Stimulated activated CD8-positive, alpha-beta memory T cell treated with anti-CD3 and anti-CD28 coated beads, Interleukin-4, amount 100 ng/mL, for 4 hours (primary cell): Measurements from ENCODE around the gene MRPL12.

ENCODE experiments used
- DNase-seq, 2 donors: peaks; one replicate each; pipeline ENCODE4 v3.0.0-alpha.2; 2020; ENCODE audit warnings: low read depth in 2 of 2, low spot score in 1 of 2

The MRPL12 gene

DNA sequence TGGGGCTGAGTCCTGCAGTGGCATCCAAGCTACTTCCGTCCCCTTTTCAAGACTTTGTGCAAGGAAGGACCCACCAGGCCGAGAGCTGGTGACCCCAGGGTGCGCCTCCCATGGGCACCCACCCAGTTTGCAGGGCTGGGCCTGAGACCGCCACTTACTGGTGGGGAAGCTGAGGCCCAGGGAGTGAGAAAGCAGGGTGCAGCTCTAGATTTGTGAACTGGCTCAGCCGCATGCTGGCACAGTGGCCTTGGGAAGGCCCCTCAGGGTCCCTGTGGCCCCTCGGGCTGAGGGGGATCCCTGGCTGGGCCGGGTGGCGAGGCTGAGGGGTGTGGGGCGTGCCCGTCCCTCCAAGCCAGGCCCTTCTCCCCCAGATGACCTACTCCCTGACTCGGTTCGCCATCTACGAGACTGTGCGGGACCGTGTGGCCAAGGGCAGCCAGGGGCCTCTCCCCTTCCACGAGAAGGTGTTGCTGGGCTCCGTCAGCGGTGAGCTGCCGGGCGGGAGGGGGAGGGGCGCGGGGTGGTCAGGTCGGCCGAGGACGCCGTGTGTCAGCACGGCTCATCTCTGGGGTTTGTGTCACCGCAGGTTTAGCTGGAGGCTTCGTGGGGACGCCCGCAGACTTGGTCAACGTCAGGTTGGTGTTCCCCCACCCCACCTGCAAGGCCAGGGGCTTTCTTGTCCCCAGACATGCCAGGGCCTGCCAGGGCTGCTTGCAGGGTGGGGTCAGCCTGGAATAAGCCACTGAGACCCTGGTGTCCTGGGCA is 12.1 kb downstream of the MRPL12 start:
- no peak for DNase-seq

DNA sequence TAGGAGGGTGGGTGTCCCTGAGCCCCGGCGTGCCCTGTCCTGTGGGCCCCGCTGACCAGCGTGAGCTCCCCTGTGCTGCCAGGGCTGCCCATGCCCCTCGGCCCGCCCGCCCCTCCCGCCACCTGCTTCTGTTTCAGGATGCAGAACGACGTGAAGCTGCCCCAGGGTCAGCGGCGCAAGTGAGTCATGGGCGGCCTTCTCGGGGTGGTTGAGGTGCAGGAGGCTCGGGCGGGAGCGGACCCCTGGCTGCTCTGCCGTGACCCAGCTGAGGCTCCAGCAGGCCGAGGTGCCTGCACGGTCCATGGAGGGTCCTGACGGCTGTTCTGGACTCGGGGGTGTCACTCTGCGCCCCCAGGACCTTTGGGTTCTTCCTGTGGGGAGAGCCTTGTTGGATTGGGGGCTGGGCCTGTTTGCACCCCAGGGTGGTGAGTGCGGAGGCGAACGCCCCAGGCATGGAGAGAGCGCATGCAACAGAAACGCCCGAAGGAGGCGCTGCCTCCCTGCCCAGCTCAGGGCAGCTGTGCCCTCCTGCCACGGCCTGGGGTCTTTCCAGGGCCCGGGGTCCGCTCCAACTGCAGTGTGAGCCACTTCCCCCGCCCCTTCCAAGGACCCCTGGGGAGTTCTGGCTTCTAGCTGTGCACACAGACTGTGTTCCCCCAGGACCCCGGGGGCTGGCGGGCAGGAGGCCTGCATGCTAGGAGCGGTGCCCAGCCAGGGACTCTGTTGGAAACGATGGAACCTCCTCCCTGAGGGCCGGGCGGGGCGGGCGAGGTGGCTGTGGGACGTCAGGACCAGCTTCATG is 12.9 kb downstream of the MRPL12 start:
- DNase-seq, result no peak

DNA sequence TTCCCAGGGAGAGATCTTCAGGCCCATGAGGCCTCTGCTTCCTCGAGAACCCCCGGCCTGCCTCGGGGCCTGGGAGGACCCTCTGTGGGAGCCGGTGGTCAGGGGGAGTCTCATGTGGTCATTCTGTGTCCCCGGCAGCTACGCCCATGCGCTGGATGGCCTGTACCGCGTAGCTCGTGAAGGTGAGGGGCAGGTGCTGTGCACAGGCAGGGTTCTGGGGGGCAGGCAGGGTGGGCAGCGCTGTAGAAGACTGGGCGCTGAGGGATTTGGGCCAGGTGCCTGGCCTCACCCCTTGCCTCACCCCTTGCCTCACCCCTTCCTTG is 13.5 kb downstream of the MRPL12 start:
- DNase-seq, result no peak

DNA sequence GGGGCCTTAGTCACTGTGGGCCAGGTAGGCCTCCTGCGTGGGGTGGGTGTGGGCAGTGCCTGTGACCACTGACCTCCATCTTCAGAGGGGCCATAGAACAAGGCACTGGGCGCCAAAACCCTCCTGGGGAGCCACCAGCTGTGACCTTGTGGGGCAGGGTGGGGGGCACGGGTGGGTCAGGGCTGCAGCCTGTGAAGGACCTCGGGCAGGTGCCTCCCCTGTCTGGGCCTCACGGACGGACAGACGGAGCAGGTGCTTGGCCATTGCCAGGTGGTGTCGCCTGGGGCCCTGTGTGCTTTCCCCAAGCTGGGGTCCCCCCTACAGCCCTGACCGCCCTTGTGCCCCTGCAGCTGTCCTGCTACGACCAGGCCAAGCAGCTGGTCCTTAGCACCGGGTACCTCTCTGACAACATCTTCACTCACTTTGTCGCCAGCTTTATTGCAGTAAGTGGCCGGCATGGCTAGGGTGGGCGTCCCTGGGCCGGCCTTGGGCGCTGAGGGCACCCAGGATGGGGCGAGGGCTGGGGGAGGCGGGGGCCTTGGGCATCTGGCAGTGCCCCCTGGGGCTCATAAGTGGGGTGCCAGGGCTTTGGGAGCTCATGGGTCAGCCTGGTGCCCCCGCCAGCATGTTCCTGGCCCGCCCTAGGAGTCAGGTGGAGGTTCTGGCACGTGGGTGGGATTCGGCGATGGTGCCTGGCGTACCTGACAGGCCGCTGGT is 14.0 kb downstream of the MRPL12 start:
- no peak for DNase-seq

DNA sequence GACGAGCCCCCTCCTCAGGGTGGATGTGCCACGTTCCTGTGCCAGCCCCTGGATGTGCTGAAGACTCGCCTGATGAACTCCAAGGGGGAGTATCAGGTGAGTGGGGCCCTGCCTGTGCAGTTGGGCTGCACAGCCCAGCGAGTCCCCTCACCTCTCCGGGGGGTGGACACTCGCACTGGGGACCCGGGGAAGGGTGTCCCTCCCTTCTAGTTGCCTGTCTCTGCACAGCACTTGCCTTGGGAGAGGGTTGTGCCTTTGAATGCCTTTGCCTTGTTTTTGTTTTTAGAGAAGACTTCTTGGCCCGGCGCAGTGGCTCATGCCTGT is 14.6 kb downstream of the MRPL12 start:
- DNase-seq, result no peak

DNA sequence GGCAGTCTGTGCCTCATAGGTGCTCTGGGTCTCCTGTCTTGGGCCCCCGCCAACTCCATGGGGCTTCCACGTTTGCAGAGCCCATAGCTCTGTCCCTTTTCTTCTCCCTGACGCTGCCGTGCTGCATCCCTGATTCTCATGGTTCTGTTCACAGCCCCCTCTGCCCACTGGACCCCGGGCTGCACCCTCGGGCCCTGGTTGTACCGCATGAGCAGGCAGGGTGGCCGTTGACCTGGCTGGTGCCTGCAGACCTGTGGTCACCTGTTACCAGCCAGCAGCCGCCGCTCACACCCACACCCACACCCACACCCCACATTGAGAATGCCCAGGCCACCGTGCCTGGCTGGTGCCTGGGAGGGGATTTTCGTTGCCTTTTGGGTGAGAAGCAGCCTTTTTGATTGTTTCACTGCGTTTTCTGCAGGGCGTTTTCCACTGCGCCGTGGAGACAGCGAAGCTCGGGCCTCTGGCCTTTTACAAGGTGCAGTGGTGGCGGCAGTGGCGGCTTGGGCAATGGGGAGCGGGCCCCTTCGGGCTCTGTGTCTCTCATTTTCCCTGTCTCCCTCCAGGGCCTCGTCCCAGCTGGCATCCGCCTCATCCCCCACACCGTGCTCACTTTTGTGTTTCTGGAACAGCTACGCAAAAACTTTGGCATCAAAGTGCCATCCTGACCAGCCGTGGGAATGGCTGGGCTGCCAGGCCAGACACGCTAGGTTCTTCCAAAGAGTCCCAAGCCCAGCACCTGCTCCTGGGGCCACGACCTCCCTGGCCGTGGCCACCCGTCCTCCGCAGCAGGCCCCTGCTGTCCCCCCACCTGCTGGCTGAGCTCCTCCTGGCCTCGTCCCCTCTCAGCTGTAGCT is 16.5 kb downstream of the MRPL12 start:
- no peak for DNase-seq

DNA sequence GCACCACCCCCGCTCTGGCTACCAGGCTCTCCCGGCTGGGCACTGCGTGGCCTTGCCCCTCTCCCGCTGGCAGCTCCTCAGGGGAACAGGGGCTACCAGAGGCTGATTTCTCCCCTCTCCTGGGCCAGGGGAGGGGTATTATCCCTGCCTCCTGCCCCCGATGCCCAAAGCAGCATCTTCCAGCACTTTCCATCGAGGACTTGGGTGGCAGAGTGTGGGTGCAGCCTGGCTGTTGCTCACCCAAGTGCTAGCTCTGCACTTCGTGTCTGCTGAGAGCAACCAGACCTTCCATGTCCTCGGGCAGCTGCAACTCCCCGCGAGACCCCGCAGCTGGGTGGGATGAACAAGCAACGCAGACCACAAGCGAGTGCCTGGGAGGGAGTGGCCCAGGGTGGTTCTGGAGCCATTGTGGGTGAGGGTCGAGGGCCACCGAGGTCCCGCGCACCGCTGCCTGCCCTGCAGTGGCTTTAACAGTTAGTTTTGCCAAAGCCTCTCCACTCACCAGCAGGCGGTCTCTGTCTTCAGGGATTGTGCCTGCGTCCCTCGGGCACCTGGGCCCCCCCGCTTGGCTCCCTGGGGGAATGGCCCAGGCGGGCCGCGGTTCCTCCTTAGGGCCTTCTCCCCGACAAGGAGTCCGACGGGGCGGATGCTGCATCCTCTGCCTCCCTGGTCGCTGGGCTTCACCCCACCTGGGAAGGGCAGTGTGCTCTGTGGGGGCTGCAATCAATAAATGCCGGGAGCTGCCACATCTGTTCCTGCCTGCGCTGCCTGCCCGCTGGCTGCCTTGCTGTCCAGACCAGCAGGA is 17.3 kb downstream of the MRPL12 start:
- no peak for DNase-seq

DNA sequence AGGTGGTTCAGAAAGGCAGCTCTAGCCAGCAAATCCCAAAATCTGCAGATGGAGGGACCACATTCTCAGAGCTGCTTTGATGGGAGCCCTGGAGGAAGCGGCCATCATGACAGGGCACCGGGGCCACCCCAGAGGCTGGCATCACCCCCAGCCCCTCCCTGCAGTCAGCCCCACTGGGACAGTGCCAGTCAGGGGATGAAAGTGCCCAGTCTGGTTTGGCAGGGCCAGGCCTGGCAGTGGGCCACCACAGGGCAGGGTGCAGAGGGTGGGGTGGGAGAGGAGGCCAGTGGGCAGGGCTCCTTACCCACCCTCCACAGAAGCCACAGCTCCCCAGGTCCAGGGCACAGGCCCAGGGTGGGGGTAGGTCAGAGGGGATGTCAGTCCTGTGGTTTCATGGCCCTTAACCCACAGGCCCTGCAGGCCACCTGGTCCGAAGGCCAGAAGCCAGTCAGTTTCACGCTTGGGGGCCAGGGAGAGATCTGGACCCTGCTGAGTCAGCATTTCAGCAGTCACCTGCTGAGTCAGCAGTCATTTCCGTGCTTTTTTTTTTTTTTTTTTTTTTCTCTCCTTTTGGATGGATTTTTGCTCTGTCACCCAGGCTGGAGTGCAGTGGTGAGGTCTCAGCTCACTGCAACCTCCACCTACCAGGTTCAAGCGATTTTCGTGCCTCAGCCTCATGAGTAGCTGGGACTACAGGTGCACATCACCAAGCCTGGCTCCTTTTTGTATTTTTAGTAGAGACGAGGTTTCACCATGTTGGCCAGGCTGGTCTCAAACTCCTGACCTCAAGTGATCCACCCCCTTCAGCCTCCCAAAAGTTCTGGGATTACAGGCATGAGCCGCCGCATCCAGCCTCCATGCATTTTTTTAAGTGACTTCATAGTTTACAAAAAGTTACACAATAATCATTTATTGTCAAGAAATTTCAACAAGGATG is 19.3 kb downstream of the MRPL12 start:
- no peak for DNase-seq

DNA sequence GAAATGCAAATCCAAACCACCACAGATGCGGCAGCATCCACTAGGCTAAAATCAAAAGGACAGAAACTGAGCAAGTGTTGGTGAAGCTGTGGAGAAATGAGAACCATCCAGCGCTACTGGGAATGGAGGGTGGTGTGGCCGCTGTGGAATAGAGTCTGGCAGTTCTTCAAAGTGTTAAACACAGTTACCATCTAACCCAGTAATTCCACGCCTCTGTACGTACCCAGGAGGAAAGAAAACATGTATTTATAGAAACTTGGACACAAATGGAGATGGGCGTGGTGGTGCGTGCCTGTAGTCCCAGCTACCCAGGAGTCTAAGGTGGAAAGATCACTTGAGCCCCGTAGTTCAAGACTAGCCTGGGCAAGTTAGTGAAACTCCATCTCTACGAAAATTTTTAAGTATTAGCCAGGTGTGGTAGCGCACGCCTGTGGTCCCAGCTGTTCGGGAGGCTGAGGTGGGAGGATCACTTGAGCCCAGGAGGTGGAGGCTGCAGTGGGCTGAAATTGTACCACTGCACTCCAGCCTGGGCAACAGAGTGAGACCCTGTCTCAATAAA is 20.6 kb downstream of the MRPL12 start:
- no peak for DNase-seq

DNA sequence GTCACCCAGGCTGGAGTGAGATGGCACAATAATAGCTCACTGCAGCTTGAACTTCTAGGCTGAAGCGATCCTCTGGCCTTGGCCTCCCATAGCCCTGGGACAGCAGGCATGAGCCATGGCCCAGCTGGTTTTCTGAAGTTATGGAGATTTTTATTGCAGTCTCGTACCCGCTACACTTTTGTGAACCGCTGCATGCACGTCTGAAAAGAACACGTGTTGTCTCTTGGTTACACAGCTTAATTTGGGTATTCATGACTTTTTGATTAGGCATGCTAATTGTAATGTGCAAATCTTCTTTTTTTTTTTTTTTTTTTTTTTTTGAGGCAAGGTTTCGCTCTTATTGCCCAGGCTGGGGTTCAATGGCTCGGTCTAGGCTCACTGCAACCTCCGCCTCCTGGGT is 22.3 kb downstream of the MRPL12 start:
- DNase-seq, result no peak

DNA sequence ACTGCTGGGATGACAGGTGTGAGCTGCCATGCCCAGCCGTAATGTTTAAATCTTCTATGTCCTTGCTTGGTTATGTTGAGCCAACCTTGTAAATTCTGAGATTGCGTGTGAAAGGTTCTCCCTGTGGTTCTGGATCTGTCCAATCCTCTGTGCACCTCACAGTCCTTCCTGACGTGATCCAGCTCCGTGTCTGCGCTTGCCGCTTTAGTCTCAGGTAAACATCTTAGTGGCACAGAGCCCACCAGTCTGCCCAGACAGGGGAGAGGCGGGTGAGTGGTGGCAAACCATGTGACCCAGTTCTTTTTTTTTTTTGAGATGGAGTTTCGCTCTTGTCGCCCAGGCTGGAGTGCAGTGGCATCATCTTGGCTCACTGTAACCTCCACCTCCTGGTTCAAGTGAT is 22.8 kb downstream of the MRPL12 start:
- no peak for DNase-seq

DNA sequence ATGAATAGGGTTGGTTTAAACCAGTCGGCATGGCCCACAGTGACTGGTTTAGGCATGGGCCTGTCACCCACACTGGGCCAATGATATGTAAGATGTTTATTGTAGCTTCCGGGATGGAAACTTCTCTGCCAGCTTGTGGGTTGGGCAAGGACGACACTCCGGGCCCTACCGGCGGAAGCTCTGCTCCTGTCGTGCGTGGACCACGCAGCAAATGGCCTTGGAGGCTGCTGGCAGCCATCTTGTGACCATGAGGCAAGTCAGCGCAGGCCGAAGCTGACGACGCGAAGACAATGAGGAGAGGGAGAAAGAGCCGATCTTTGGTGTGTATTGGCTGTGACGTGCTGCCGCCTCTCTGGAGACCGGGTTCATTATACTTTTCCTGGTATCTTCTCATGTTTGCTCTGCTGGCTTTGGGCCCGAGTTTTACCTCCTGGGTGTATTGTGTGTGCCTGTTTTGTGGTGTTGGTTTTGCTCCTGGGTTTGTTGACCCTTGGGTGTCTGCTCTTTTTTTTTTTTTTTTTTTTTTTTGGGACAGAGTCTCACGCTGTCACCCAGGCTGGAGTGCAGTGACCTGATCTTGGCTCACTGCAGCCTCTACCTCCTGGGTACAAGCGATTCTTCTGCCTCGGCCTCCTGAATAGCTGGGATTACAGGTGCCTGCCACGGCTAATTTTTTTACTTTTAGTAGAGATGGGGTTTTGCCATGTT is 24.3 kb downstream of the MRPL12 start:
- DNase-seq, result no peak

DNA sequence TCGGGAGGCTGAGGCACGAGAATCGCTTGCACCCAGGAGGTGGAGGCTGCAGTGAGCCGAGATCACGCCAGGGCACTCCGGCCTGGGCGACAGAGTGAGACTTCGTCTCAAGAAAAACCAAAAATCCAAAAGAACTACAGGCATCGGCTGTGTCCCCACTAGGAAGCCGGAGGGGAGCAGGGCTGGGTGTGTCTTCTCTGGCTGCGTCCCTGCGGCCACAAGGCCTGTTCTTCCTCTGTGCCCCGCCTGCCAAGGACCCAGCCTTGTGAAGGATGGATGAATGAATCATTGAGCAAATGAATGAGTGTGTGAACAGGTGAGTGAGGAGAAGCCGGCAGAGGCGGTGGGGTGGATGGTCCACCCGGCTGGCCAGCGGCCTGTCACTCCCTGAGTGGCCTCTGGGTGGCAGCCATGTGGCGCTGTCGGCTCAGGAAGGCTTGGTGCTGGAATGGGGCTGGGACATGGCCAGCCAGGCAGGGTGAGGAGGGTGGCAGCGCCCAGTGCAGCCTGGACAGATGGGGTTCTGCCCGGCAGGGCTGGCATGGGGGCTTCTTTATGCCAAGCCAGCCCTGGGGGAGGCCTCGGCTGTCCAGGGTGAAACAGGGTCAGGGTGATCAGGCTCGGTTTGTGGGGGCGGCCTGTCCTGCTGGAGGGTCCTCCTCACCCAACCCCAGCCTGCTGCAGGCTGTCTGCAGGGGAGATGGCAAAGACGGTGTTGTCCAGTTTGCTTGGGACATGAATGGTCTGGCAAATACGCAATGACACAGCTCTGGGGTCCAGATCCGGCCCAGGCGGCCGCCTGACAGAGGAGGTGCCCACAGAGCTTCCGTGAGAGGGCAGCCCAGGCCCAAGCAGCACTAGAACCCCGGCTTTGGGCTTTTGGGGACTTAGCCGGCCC is 30.6 kb downstream of the MRPL12 start:
- peak; percentile 25 to 26 for DNase-seq

DNA sequence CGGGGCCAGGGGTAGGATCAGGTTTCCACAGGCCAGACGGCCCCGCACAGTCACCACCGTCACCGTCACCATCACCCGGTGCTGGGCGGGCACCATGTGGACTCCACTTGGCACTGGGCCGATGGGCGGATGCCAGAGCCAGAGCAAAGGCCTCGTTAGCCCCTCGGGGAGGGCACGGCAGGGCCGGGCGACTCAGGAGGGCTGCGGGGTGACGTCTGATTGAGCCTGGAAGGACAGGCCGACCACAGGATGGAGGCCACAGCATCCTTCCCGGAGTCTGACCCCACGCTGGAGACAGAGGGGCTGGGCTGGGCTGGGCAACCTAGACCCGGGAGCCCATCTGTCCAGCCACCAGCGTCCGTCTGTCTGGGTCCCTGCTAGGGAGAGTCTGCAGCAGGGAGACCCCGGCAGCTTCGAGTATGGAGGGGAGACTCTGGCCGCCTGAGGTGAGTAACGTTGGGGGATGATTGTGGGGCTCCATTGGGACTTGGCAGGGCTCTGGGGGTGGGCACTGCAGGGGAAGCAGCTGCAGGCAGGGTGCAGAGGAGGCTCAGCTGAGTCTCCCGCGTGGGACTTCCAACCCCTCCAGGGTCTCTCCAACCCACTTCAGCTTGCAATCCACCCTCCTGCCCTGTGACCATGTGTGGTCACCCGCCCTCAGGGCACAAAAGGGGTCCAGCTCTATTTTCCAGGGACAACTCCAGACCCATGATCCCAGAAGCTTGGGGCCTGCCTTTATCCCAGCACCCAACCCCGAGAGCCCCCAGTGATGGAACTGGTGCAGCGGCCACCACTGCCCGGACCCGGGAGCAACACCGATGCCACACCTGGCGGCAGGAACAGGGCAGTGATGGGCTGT is 31.5 kb downstream of the MRPL12 start:
- DNase-seq, result no peak

DNA sequence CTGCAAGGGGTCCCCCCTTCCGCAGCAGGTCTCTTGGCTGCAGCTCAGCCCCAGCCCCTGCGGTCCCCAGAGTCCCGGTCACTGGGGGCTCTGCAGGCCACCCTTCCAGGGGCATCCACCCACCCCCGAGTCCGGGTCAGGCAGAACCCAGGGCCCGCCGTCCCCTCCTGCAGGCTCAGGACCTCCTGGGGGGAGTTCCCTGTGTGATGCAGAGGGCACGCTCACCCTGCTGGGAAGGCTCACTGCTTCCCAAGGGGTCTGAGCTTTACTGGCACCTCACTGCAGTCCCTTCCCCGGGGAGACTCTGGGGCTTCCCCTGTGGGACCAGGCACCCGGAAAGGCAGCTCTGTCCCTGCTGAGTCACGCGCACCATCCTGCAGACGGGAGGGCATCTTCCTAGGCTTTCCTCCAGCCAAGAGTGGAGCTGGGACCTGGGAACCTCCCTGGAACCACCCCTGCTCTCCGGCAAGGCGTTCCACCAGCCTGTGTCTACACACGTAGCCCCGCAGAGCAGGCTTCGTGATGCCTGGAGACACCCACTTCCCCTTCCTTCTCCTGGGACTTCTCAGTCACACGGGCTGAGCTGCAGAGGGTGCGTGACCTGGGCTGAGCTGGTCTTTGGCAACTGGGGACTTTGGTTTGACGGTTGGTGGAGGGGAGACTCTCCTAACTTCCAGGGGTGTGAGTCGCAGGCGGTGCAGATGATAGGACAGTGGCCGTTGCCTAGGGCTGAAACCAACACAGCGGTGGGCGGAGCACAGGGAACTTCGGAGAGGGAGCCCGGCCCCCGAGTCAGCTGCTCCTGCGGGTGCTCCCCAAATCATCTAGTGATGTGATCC is 32.3 kb downstream of the MRPL12 start:
- DNase-seq, result no peak
